ENCODE results near the gene DSG1.
"Not testable (repeated sequence)": the region's sequence is repeated elsewhere in the genome, so short reads cannot be mapped to it uniquely, and the experiment has no call there.

Gene DSG1

GRCh38 chr18:31280502-31280901 lies 37.5 kb upstream of the DSG1 start:
- no peak overlapping the region for H3K4me2 ChIP-seq

GRCh38 chr18:31281437-31281836 lies 36.5 kb upstream of the DSG1 start:
- H3K36me3 ChIP-seq (ENCODE audit: insufficient read depth) = no peaks in the 10 kb centered on the region
- H3K4me2 ChIP-seq = no peak overlapping the region
- no peaks in the 10 kb centered on the region for H3K27me3 ChIP-seq (ENCODE audit: insufficient read depth, low read depth)
- H3K27ac ChIP-seq = no peak overlapping the region
- TF ChIP-seq, protein P1, sequence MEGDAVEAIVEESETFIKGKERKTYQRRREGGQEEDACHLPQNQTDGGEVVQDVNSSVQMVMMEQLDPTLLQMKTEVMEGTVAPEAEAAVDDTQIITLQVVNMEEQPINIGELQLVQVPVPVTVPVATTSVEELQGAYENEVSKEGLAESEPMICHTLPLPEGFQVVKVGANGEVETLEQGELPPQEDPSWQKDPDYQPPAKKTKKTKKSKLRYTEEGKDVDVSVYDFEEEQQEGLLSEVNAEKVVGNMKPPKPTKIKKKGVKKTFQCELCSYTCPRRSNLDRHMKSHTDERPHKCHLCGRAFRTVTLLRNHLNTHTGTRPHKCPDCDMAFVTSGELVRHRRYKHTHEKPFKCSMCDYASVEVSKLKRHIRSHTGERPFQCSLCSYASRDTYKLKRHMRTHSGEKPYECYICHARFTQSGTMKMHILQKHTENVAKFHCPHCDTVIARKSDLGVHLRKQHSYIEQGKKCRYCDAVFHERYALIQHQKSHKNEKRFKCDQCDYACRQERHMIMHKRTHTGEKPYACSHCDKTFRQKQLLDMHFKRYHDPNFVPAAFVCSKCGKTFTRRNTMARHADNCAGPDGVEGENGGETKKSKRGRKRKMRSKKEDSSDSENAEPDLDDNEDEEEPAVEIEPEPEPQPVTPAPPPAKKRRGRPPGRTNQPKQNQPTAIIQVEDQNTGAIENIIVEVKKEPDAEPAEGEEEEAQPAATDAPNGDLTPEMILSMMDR (conservative IDR thresholded peaks at IDR 0.05; ENCODE audit: low read depth, low read length) = no peak
- H3K79me2 ChIP-seq (ENCODE audit: insufficient read depth, low read depth) = no peaks in the 10 kb centered on the region
- no peaks in the 10 kb centered on the region for H3K4me1 ChIP-seq (ENCODE audit: low read depth, poor library complexity, severe bottlenecking)
- H4K20me1 ChIP-seq (ENCODE audit: insufficient read depth) = no peaks in the 10 kb centered on the region
- H2AFZ ChIP-seq (ENCODE audit: low read depth) = no peak overlapping the region
- H3K4me3 ChIP-seq (IDR thresholded peaks at IDR 0.05; ENCODE audit: insufficient read depth, low read depth, low read length) = no peak overlapping the region
- H3K9ac ChIP-seq = no peak overlapping the region

More at GRCh38 chr18:31280502-31280901, 37.5 kb upstream of the DSG1 start:
- no peaks in the 10 kb centered on the region for H3K79me2 ChIP-seq (ENCODE audit: insufficient read depth, low read depth)
- H3K27ac ChIP-seq = no peak overlapping the region
- no peaks in the 10 kb centered on the region for H3K4me1 ChIP-seq (ENCODE audit: low read depth, poor library complexity, severe bottlenecking)
- H2AFZ ChIP-seq (ENCODE audit: low read depth) = no peak overlapping the region
- H3K27me3 ChIP-seq (ENCODE audit: insufficient read depth, low read depth) = no peaks in the 10 kb centered on the region
- H3K4me3 ChIP-seq (IDR thresholded peaks at IDR 0.05; ENCODE audit: insufficient read depth, low read depth, low read length) = no peak overlapping the region
- no peak overlapping the region for H3K9ac ChIP-seq
- no peaks in the 10 kb centered on the region for H4K20me1 ChIP-seq (ENCODE audit: insufficient read depth)
- TF ChIP-seq, protein P1 (conservative IDR thresholded peaks at IDR 0.05; ENCODE audit: low read depth, low read length) = no peak
- H3K36me3 ChIP-seq (ENCODE audit: insufficient read depth) = no peaks in the 10 kb centered on the region

DNA sequence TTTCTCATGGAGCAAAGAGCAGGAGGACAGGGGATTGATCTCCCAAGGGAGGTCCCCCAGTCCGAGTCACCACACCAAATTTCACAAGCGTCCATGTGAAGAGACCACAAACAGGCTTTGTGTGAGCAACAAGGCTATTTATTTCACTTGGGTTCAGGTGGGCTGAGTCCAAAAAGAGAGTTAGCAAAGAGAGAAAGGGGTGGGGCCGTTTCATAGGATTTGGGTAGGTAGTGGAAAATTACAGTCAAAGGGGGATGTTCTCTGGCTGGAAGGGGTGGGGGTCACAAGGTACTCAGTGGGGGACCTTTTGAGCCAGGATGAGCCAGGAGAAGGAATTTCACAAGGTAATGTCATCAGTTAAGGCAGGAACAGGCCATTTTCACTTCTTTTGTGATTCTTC lies 28.5 kb upstream of the DSG1 start:
- H3K9ac ChIP-seq; H3K27me3 ChIP-seq (ENCODE audit: insufficient read depth, low read depth): not testable (repeated sequence)

DNA sequence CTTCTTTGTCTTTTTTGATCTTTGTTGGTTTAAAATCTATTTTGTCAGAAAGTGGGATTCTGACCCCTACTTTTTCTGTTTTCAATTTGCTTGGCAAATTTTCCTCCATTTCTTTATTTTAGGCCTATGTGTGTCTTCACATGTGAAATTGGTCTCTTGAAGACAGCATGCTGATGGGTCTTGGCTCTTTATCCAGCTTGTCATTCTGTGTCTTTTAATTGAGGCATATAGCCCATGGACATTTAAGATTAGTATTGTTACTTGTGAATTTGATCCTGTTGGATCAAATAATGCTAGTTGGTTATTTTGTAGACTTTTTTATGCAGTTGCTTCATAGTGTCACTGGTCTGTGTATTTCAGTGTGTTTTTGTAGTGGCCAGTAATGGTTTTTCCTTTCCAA lies 26.3 kb upstream of the DSG1 start:
- Histone ChIP-seq H3K79me2 (ENCODE audit: insufficient read depth, low read depth) (no peaks in the 10 kb centered on the region), H4K20me1 (ENCODE audit: insufficient read depth) (no peaks in the 10 kb centered on the region), H3K4me1 (ENCODE audit: low read depth, poor library complexity, severe bottlenecking) (no peaks in the 10 kb centered on the region), H2AFZ (ENCODE audit: low read depth) (no peak overlapping the region), H3K4me2 (no peak overlapping the region), H3K4me3 (IDR thresholded peaks at IDR 0.05; ENCODE audit: insufficient read depth, low read depth, low read length) (no peak overlapping the region), H3K27me3 (ENCODE audit: insufficient read depth, low read depth) (no peaks in the 10 kb centered on the region), H3K27ac (no peak overlapping the region), H3K36me3 (ENCODE audit: insufficient read depth) (no peaks in the 10 kb centered on the region), H3K9ac (no peak overlapping the region)
- TF ChIP-seq, protein P1 (conservative IDR thresholded peaks at IDR 0.05; ENCODE audit: low read depth, low read length) = no peak

More for the DNA sequence above, 28.5 kb upstream of the DSG1 start:
- not testable (repeated sequence) for H3K4me3 ChIP-seq (IDR thresholded peaks at IDR 0.05; ENCODE audit: insufficient read depth, low read depth, low read length); H2AFZ ChIP-seq (ENCODE audit: low read depth); H3K27ac ChIP-seq; H4K20me1 ChIP-seq (ENCODE audit: insufficient read depth); H3K4me2 ChIP-seq; H3K36me3 ChIP-seq (ENCODE audit: insufficient read depth); H3K79me2 ChIP-seq (ENCODE audit: insufficient read depth, low read depth); H3K4me1 ChIP-seq (ENCODE audit: low read depth, poor library complexity, severe bottlenecking)

DNA sequence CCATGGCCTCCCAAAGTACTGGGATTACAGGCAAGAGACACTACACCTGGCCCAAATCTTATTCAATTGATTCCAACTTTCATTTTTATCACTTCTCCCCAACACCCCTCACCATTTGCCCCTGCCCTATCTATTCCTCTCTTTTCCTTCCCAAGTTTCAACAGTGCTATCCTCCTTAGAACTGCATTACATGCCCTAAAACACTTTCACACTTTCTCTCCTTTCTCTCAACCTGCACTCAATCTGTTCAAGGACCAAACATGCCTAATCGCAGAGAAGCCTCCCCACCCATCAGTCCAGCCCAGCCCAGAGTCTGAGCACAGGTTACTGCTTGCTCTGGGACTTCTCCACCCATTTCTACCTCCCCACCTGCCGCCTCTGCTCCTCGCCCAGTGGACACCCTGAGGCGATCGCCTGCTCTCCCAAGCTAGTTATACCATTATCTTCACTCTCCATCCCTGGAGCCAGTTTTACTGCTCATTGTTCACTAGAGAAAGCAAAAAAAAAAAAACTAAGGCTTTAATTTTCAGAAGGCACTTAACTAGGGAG lies 23.7 kb upstream of the DSG1 start:
- H3K9ac ChIP-seq = no peak overlapping the region
- no peaks in the 10 kb centered on the region for H3K4me1 ChIP-seq (ENCODE audit: low read depth, poor library complexity, severe bottlenecking)
- no peak overlapping the region for H3K4me3 ChIP-seq (IDR thresholded peaks at IDR 0.05; ENCODE audit: insufficient read depth, low read depth, low read length)
- no peak overlapping the region for H3K27ac ChIP-seq
- TF ChIP-seq, protein P1 (conservative IDR thresholded peaks at IDR 0.05; ENCODE audit: low read depth, low read length) = no peak
- H3K27me3 ChIP-seq (ENCODE audit: insufficient read depth, low read depth) = no peaks in the 10 kb centered on the region
- no peak overlapping the region for H2AFZ ChIP-seq (ENCODE audit: low read depth)
- H3K4me2 ChIP-seq = no peak overlapping the region
- no peaks in the 10 kb centered on the region for H4K20me1 ChIP-seq (ENCODE audit: insufficient read depth)
- H3K79me2 ChIP-seq (ENCODE audit: insufficient read depth, low read depth) = no peaks in the 10 kb centered on the region
- no peaks in the 10 kb centered on the region for H3K36me3 ChIP-seq (ENCODE audit: insufficient read depth)

All from KMS-11 (cell line).